ENCODE data around the gene SEC22A.

The SEC22A gene

DNA sequence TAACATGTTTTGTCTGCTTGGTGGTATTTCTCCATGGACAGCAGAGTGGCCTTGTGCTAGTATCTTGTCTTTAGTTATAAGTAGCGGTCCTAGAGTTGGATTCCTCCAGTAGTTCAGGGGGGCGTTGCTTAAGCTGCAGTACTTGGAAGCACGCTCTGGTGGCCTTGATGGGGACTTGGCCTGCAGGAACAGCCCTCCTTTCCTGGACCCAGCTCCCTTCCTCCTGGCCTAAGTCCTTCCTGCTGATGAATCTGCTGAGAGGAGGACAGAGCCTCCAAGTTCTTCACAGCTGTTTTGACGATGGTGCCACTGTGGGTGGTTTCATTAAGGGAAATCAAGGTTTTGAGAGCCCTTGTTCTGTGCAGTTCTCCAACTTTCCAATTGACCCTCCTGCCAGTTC lies 38.6 kb upstream of the SEC22A start:
- H3K36me3 ChIP-seq (ENCODE audit: insufficient read depth, low read length): peaks cover 7% of the 10 kb centered on the region; the same call in 1 of the 2 replicates
- no peaks in the 10 kb centered on the region for H3K4me1 ChIP-seq (ENCODE audit: insufficient read depth, low read length)
- H3K9me3 ChIP-seq (ENCODE audit: control insufficient read depth, insufficient read depth, low read length): no peaks in the 10 kb centered on the region
- no peak overlapping the region for H3K9ac ChIP-seq (ENCODE audit: low read depth, low read length)

- H3K36me3 ChIP-seq (ENCODE audit: insufficient read depth, low read length): peaks cover 7% of the 10 kb centered on the region; the same call in 1 of the 2 replicates
- no peaks in the 10 kb centered on the region for H3K4me1 ChIP-seq (ENCODE audit: insufficient read depth, low read length)
- H3K9me3 ChIP-seq (ENCODE audit: control insufficient read depth, insufficient read depth, low read length): no peaks in the 10 kb centered on the region
- H3K9ac ChIP-seq (ENCODE audit: low read depth, low read length): no peak overlapping the region
These were observed 36.6 kb upstream of the SEC22A start for GRCh38 chr3:123165163-123165562.

GRCh38 chr3:123167686-123168085 lies 34.1 kb upstream of the SEC22A start:
- Histone ChIP-seq H3K9me3 (ENCODE audit: control insufficient read depth, insufficient read depth, low read length) (no peaks in the 10 kb centered on the region), H3K4me1 (ENCODE audit: insufficient read depth, low read length) (no peaks in the 10 kb centered on the region), H3K9ac (ENCODE audit: low read depth, low read length) (no peak overlapping the region), H3K36me3 (ENCODE audit: insufficient read depth, low read length) (peaks cover 7% of the 10 kb centered on the region; the same call in 1 of the 2 replicates)

- Histone ChIP-seq H3K36me3 (ENCODE audit: insufficient read depth, low read length) (peaks cover 7% of the 10 kb centered on the region; the same call in 1 of the 2 replicates), H3K9ac (ENCODE audit: low read depth, low read length) (no peak overlapping the region), H3K4me1 (ENCODE audit: insufficient read depth, low read length) (no peaks in the 10 kb centered on the region), H3K9me3 (ENCODE audit: control insufficient read depth, insufficient read depth, low read length) (no peaks in the 10 kb centered on the region)
These were observed 33.6 kb upstream of the SEC22A start for GRCh38 chr3:123168122-123168521.

- Histone ChIP-seq H3K36me3 (ENCODE audit: insufficient read depth, low read length) (peaks cover 7% of the 10 kb centered on the region; the same call in 1 of the 2 replicates), H3K9ac (ENCODE audit: low read depth, low read length) (no peak overlapping the region), H3K9me3 (ENCODE audit: control insufficient read depth, insufficient read depth, low read length) (no peaks in the 10 kb centered on the region), H3K4me1 (ENCODE audit: insufficient read depth, low read length) (no peaks in the 10 kb centered on the region)
These were observed 33.1 kb upstream of the SEC22A start for GRCh38 chr3:123168605-123169004.

DNA sequence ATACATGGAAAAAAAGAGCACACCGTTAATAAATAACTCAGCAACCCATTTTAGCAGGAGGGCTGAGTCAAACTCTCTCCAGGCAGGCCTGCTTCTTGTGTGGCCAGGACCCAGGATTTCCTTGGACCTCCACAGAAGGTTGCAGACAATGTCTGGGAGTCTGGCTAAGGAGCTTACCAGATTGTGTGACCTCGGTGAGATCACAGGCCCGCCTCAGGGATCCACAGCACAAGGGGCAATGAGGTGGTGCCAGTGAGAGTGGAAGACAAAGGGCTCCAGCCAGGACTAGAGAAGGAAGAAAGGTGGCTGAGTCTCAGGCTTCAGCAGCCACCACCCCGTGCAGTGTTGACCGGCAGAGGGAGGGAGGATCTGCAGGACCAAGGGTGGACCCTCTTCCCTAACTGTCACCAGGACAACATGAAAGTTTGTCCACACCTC lies 32.2 kb upstream of the SEC22A start:
- no peaks in the 10 kb centered on the region for H3K4me1 ChIP-seq (ENCODE audit: insufficient read depth, low read length)
- peaks cover 3% of the 10 kb centered on the region; the same call in 1 of the 2 replicates for H3K36me3 ChIP-seq (ENCODE audit: insufficient read depth, low read length)
- no peak overlapping the region for H3K9ac ChIP-seq (ENCODE audit: low read depth, low read length)
- H3K9me3 ChIP-seq (ENCODE audit: control insufficient read depth, insufficient read depth, low read length): no peaks in the 10 kb centered on the region

- Histone ChIP-seq H3K9ac (ENCODE audit: low read depth, low read length) (no peak overlapping the region), H3K4me1 (ENCODE audit: insufficient read depth, low read length) (no peaks in the 10 kb centered on the region), H3K36me3 (ENCODE audit: insufficient read depth, low read length) (no peaks in the 10 kb centered on the region; the same call in 1 of the 2 replicates), H3K9me3 (ENCODE audit: control insufficient read depth, insufficient read depth, low read length) (no peaks in the 10 kb centered on the region)
These were observed 31.8 kb upstream of the SEC22A start for GRCh38 chr3:123169930-123170329.

GRCh38 chr3:123180791-123181190 lies 21.0 kb upstream of the SEC22A start:
- Histone ChIP-seq H3K9ac (ENCODE audit: low read depth, low read length) (no peak overlapping the region), H3K9me3 (ENCODE audit: control insufficient read depth, insufficient read depth, low read length) (no peaks in the 10 kb centered on the region), H3K4me1 (ENCODE audit: insufficient read depth, low read length) (no peaks in the 10 kb centered on the region), H3K36me3 (ENCODE audit: insufficient read depth, low read length) (no peaks in the 10 kb centered on the region)

GRCh38 chr3:123186695-123187094 lies 15.0 kb upstream of the SEC22A start:
- Histone ChIP-seq H3K4me1 (ENCODE audit: insufficient read depth, low read length) (no peaks in the 10 kb centered on the region), H3K9ac (ENCODE audit: low read depth, low read length) (no peak overlapping the region), H3K9me3 (ENCODE audit: control insufficient read depth, insufficient read depth, low read length) (no peaks in the 10 kb centered on the region), H3K36me3 (ENCODE audit: insufficient read depth, low read length) (no peaks in the 10 kb centered on the region)

GRCh38 chr3:123188058-123188457 lies 13.7 kb upstream of the SEC22A start:
- no peaks in the 10 kb centered on the region for H3K4me1 ChIP-seq (ENCODE audit: insufficient read depth, low read length)
- no peaks in the 10 kb centered on the region for H3K36me3 ChIP-seq (ENCODE audit: insufficient read depth, low read length)
- H3K9me3 ChIP-seq (ENCODE audit: control insufficient read depth, insufficient read depth, low read length): no peaks in the 10 kb centered on the region
- H3K9ac ChIP-seq (ENCODE audit: low read depth, low read length): no peak overlapping the region

DNA sequence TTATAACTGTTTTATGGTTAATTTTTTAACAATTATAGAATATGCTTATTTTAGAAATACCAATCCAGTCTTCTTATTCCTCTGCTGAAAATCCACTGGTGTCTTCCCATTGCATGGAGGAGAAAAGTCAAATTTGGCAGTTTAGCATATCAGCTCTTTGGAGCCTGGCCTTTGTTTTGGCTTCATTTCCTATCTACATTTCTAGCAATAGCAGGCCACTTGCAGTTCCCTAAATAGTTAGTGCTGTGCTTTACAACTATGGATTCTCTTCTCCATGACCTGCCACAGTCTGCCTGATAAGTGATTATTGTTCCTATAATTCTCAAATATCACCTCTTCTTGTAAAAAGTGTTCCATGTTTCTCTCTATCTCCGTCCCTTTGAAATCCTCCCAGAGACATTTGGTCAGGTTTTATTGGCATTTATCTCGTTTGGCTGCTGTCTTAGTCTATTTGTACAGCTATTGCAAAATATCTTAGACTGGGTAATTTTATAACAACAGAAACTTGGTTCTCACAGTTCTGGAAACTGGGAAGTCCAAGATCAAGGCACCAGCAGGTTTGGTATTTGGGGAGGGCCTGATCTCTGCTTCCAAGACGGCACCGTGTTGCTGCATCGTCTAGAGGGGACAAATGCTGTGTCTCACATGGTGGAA lies 8.2 kb upstream of the SEC22A start:
- no peaks in the 10 kb centered on the region for H3K36me3 ChIP-seq (ENCODE audit: insufficient read depth, low read length)
- H3K9ac ChIP-seq (ENCODE audit: low read depth, low read length): no peak overlapping the region
- no peaks in the 10 kb centered on the region for H3K9me3 ChIP-seq (ENCODE audit: control insufficient read depth, insufficient read depth, low read length)
- peaks cover 4% of the 10 kb centered on the region; the same call in 1 of the 2 replicates for H3K4me1 ChIP-seq (ENCODE audit: insufficient read depth, low read length)

GRCh38 chr3:123194552-123194951 lies 7.2 kb upstream of the SEC22A start:
- peaks cover 4% of the 10 kb centered on the region; the same call in 1 of the 2 replicates for H3K4me1 ChIP-seq (ENCODE audit: insufficient read depth, low read length)
- no peaks in the 10 kb centered on the region for H3K36me3 ChIP-seq (ENCODE audit: insufficient read depth, low read length)
- H3K9me3 ChIP-seq (ENCODE audit: control insufficient read depth, insufficient read depth, low read length): no peaks in the 10 kb centered on the region
- H3K9ac ChIP-seq (ENCODE audit: low read depth, low read length): no peak overlapping the region

GRCh38 chr3:123198372-123198771 lies 3.4 kb upstream of the SEC22A start:
- Histone ChIP-seq H3K4me1 (ENCODE audit: insufficient read depth, low read length) (peaks cover 7% of the 10 kb centered on the region), H3K36me3 (ENCODE audit: insufficient read depth, low read length) (no peaks in the 10 kb centered on the region), H3K9me3 (ENCODE audit: control insufficient read depth, insufficient read depth, low read length) (no peaks in the 10 kb centered on the region), H3K9ac (ENCODE audit: low read depth, low read length) (no peak overlapping the region)

DNA sequence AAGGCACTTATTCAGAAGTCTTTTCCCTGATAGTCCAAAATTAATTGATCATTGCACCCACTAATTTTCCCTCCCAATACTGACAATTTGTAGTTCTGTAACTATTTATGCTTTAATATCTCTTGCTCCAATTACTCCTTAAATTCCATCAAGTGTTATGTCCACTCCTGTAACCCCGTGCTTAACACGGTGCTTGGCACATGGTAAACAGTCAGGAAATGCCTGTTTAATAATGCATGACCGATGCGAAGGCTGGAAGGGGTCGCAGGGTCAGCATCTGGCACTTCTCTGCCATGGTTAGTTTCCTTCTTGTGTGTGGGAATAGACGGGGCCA lies 553 bp upstream of the SEC22A start:
- H3K36me3 ChIP-seq (ENCODE audit: insufficient read depth, low read length): no peaks in the 10 kb centered on the region
- peak overlapping the region; percentile 88 for H3K9ac ChIP-seq (ENCODE audit: low read depth, low read length)

DNA sequence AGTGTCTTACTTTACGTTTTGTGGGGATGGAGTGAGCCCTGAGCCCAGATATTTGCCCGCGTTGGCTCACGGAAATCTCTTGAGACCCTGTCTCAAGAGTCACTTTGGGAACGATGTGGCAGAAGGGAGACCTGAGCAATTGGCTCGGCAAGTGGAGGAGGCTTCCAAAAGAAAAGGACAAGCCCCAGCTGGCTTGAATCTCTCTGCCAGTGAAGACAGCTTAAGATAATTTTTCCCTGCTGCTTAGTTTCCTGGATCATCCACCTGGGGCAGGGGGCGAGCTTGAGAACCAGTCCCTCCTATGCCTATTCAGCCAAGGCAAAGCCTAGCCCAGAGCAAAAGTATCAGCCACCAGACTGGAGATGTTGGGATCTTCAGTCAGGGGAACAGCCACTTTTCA lies 708 bp downstream of the SEC22A start:
- H3K9me3 ChIP-seq (ENCODE audit: control insufficient read depth, insufficient read depth, low read length): no peaks in the 10 kb centered on the region
- H3K9ac ChIP-seq (ENCODE audit: low read depth, low read length): peak overlapping the region; percentile 88
- H3K4me1 ChIP-seq (ENCODE audit: insufficient read depth, low read length): peaks cover 3% of the 10 kb centered on the region
- H3K36me3 ChIP-seq (ENCODE audit: insufficient read depth, low read length): no peaks in the 10 kb centered on the region

More for the DNA sequence above, 553 bp upstream of the SEC22A start:
- Histone ChIP-seq H3K9me3 (ENCODE audit: control insufficient read depth, insufficient read depth, low read length) (no peaks in the 10 kb centered on the region), H3K4me1 (ENCODE audit: insufficient read depth, low read length) (peaks cover 3% of the 10 kb centered on the region)

All from ES-I3 (cell line).